Osteoblast (primary cell): ENCODE data around the gene PTGER1. TPM values are rescaled to one million over a fixed set of nuclear protein-coding genes. Genes with fewer than 3 reads are reported as not detected.
A peak's percentile ranks its signal among the peaks of the same experiment; 100 is the strongest.

ENCODE experiments used
- DNase-seq: peaks from one replicate; pipeline ENCODE4 v3.0.0; 2011; ENCODE audit warnings: low spot score, mixed read lengths; ENCODE audit not compliant: insufficient read length; ENCODE audit errors: missing footprints
- H2AFZ ChIP-seq: 2 replicates; pipeline ENCODE4 v1.6.0; 2011; ENCODE audit warnings: mild to moderate bottlenecking, low read length
- H3K27ac ChIP-seq: 2 replicates; pipeline ENCODE4 v1.5.1; 2011; ENCODE audit warnings: mild to moderate bottlenecking, low read depth, low read length, moderate library complexity
- H3K27me3 ChIP-seq: 2 replicates; pipeline ENCODE4 v1.6.0; 2012; ENCODE audit warnings: mild to moderate bottlenecking, control low read depth, inconsistent platforms, low read length, moderate library complexity; ENCODE audit not compliant: insufficient read depth
- H3K36me3 ChIP-seq: 2 replicates; pipeline ENCODE4 v1.5.1; 2011; ENCODE audit warnings: mild to moderate bottlenecking, low read length, control low read depth, moderate library complexity; ENCODE audit not compliant: insufficient read depth
- H3K4me1 ChIP-seq: 2 replicates; pipeline ENCODE4 v1.5.1; 2011; ENCODE audit warnings: mild to moderate bottlenecking, low read length, control low read depth, moderate library complexity; ENCODE audit not compliant: insufficient read depth
- H3K4me2 ChIP-seq: 2 replicates; pipeline ENCODE4 v1.6.0; 2011; ENCODE audit warnings: mild to moderate bottlenecking, low read length; ENCODE audit not compliant: insufficient read depth
- H3K4me3 ChIP-seq: fragments of 200-600 bp; sonication (generic); 3 replicates; pipeline ENCODE4 v1.5.1; 2012; ENCODE audit warnings: mild to moderate bottlenecking, low read length, inconsistent platforms; ENCODE audit not compliant: insufficient read depth
- H3K79me2 ChIP-seq: 2 replicates; pipeline ENCODE4 v1.6.0; 2012; ENCODE audit warnings: mild to moderate bottlenecking, low read length, control low read depth, inconsistent platforms; ENCODE audit not compliant: insufficient read depth
- H3K9me3 ChIP-seq: 2 replicates; pipeline ENCODE4 v1.5.1; 2011; ENCODE audit warnings: low read depth, low read length, control low read depth
- H4K20me1 ChIP-seq: 2 replicates; pipeline ENCODE4 v1.6.0; 2012; ENCODE audit warnings: mild to moderate bottlenecking, low read length, control low read depth; ENCODE audit not compliant: insufficient read depth
- total RNA-seq: library from RNA; depleted of rRNA; stranded (reverse); fragments of >200 nt; gene quantifications from 2 replicates; pipeline ENCODE4 v1.2.3, GENCODE V29; 2012
- TF ChIP-seq, protein P1 (sequence below): IDR thresholded peaks from 2 replicates; pipeline ENCODE4 v1.5.1; 2011; ENCODE audit warnings: mild to moderate bottlenecking, low read depth, low read length, moderate library complexity; ENCODE audit errors: extremely low read depth

PTGER1 gene
- total RNA-seq, 1 donor = 0.72 TPM

DNA sequence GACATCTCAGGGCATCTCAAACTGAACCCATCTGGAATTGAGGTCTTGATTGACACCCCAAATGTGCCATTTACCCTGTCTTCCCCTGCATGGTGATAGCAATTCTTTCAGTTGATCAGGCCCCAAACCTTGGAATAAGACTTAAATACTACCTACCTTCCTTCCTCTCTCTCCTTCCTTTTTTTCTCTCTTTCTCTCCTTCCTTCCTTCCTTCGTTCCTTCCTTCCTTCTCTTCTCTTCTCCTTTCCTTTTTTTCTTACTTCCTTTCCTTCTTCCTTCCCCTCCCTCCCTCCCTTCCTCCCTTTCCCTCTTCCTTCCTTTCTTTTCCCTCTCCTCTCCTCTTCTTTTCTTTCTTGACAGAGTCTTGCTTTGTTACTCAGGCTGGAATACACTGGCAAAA, 28.1 kb upstream of the PTGER1 start:
- Histone ChIP-seq H3K27ac (no peak overlapping the region), H3K79me2 (no peaks in the 10 kb centered on the region), H3K36me3 (no peaks in the 10 kb centered on the region), H3K4me2 (no peak overlapping the region), H3K4me3 (no peak overlapping the region), H3K4me1 (peaks cover 33% of the 10 kb centered on the region), H2AFZ (no peak overlapping the region), H4K20me1 (no peaks in the 10 kb centered on the region), H3K9me3 (no peaks in the 10 kb centered on the region), H3K27me3 (no peaks in the 10 kb centered on the region)
- TF ChIP-seq, protein P1, sequence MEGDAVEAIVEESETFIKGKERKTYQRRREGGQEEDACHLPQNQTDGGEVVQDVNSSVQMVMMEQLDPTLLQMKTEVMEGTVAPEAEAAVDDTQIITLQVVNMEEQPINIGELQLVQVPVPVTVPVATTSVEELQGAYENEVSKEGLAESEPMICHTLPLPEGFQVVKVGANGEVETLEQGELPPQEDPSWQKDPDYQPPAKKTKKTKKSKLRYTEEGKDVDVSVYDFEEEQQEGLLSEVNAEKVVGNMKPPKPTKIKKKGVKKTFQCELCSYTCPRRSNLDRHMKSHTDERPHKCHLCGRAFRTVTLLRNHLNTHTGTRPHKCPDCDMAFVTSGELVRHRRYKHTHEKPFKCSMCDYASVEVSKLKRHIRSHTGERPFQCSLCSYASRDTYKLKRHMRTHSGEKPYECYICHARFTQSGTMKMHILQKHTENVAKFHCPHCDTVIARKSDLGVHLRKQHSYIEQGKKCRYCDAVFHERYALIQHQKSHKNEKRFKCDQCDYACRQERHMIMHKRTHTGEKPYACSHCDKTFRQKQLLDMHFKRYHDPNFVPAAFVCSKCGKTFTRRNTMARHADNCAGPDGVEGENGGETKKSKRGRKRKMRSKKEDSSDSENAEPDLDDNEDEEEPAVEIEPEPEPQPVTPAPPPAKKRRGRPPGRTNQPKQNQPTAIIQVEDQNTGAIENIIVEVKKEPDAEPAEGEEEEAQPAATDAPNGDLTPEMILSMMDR = no peak
- no peak for DNase-seq

DNA sequence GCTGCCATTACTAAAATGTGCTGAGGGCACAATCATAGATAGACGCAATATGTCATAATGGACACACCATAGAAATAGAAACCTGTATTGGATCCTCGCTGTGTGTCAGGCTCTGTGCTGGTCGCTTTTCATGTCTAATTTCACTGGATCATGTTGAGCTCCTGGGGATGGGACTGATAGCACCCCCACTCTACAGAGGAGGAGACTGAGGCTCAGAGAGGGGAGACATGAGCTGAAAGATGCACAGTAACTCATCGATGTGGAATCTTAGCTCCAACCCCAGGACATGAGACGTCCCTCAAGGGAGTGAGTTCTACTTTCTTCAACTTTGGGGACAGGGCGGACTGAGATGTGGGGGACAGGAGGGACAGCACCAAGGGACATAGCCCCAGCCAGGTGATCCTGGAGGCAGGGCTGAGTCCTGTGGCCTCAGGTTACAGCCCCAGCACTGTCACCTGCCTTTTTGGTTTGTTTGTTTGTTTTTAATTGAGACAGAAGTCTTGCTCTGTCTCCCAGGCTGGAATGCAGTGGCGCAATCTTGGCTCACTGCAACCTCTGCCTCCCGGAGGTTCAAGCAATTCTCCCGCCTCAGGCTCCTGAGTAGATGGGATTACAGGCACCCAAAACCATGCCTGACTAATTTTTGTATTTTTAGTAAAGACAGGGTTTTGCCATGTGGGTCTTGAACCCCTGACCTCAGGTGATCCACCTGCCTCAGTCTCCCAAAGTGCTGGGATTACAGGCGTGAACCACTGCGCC, 27.4 kb upstream of the PTGER1 start:
- Histone ChIP-seq H3K4me1 (peaks cover 28% of the 10 kb centered on the region), H3K4me3 (no peak overlapping the region), H3K79me2 (no peaks in the 10 kb centered on the region), H3K9me3 (no peaks in the 10 kb centered on the region), H3K4me2 (no peak overlapping the region), H2AFZ (no peak overlapping the region), H3K36me3 (no peaks in the 10 kb centered on the region), H3K27me3 (no peaks in the 10 kb centered on the region), H4K20me1 (no peaks in the 10 kb centered on the region), H3K27ac (no peak overlapping the region)
- TF ChIP-seq, protein P1 = no peak
- DNase-seq = peak; percentile 62

- peaks cover 32% of the 10 kb centered on the region for H3K79me2 ChIP-seq
- H2AFZ ChIP-seq = peak overlapping the region; percentile 71
- no peaks in the 10 kb centered on the region for H3K9me3 ChIP-seq
- no peak overlapping the region for H3K27ac ChIP-seq
- H3K4me2 ChIP-seq = peak overlapping the region; percentile 88
- peaks cover 29% of the 10 kb centered on the region for H3K4me1 ChIP-seq
- peaks cover 8% of the 10 kb centered on the region for H3K36me3 ChIP-seq
- peak; percentile 87 for DNase-seq
- H3K27me3 ChIP-seq = no peaks in the 10 kb centered on the region
- H4K20me1 ChIP-seq = peaks cover 17% of the 10 kb centered on the region
- TF ChIP-seq, protein P1 = no peak
- no peak overlapping the region for H3K4me3 ChIP-seq
These were observed 22.2 kb upstream of the PTGER1 start for GRCh38 chr19:14497228-14497921.

DNA sequence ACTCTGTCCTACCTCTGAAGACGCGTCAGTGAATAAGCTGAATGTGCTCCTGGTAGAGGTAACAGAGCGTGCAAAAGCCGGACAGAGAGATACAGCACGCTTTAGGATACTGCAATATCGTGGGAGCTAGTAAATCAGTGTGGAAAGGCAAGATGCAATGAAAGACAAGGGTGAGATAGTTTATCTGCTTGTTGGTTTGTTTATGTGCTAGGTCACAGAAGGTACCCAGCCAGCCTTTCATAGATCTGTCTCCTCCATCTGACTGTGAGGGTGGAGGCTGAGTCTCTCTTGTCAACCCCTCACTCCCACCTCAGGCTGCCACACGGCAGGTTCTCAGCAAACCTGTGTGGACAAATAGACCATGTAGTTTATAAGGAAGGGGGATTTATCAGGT, 21.7 kb upstream of the PTGER1 start:
- H3K4me3 ChIP-seq = peak overlapping the region; percentile 95
- H3K9me3 ChIP-seq = no peaks in the 10 kb centered on the region
- H2AFZ ChIP-seq = peak overlapping the region; percentile 71
- H3K79me2 ChIP-seq = peaks cover 36% of the 10 kb centered on the region
- no peak overlapping the region for H3K27ac ChIP-seq
- peak; percentile 15 for DNase-seq
- H3K4me2 ChIP-seq = peak overlapping the region; percentile 88
- peaks cover 12% of the 10 kb centered on the region for H3K36me3 ChIP-seq
- TF ChIP-seq, protein P1 = no peak
- H3K4me1 ChIP-seq = peaks cover 27% of the 10 kb centered on the region
- no peaks in the 10 kb centered on the region for H3K27me3 ChIP-seq
- H4K20me1 ChIP-seq = peaks cover 17% of the 10 kb centered on the region
